HepG2 (cell line): Measurements from ENCODE around the gene IL1RL2. TPM values are rescaled to one million over a fixed set of nuclear protein-coding genes. Genes with fewer than 3 reads are reported as not detected.
A peak's percentile ranks its signal among the peaks of the same experiment; 100 is the strongest.

Experiments
- ATAC-seq: fragments of 200-7000 bp; cut with Tn5 transposase; 3 replicates; pipeline ENCODE4 v1.9.1; 2020; ENCODE audit warnings: mild to moderate bottlenecking, moderate library complexity
- BruUV-seq: library from RNA; stranded (reverse); fragments of 400-500 nt; replicated peaks from 2 replicates; lab custom pipeline; 2021; lab: Mats Ljungman, UMichigan
- CTCF ChIA-PET: fragments of 300-600 bp; formaldehyde crosslinking; extraction: SDS; loops from one replicate; lab custom pipeline; 2021; ENCODE audit warnings: low total read pairs, inconsistent platforms, low intra/inter-chr PET ratio; lab: Yijun Ruan, JAX
- POLR2A ChIA-PET: fragments of 350-600 bp; sonication (Branson Sonifier 250); formaldehyde crosslinking; loops from one replicate; lab custom pipeline; 2020; ENCODE audit warnings: antibody characterized with exemption, inconsistent platforms; lab: Yijun Ruan, JAX
- DNase-seq: peaks from one replicate; pipeline ENCODE4 v3.0.0-alpha.2; 2015; ENCODE audit warnings: low spot score
- FAIRE-seq: peaks from 3 replicates; lab custom pipeline; 2011; peaks lifted over from hg19 to GRCh38; lab: Jason Lieb, UNC
- H2AFZ ChIP-seq: one replicate; pipeline ENCODE4 v1.6.1; 2011; ENCODE audit warnings: low read length, inconsistent platforms
- H3K27ac ChIP-seq: fragments of 300-600 bp; 3 replicates; pipeline ENCODE4 v1.8.0; 2011; ENCODE audit warnings: mixed run types, mild to moderate bottlenecking, mixed read lengths, low read length, inconsistent platforms; ENCODE audit not compliant: insufficient read depth; ENCODE audit errors: extremely low read length
- H3K27me3 ChIP-seq, 2 experiments: fragments of 200-600 bp in 1 of 2; 2 replicates in 1 of 2; 3 replicates in 1 of 2; pipeline versions ENCODE4 v1.6.0 to v1.8.0; 2011; ENCODE audit warnings: low read length in 2 of 2, mild to moderate bottlenecking in 2 of 2, moderate library complexity in 2 of 2, inconsistent platforms in 1 of 2; ENCODE audit not compliant: insufficient read depth in 2 of 2, control insufficient read depth in 1 of 2
- H3K36me3 ChIP-seq, 2 experiments: fragments of 200-600 bp in 1 of 2; replicated peaks in 1 of 2; 2 replicates in 1 of 2; 3 replicates in 1 of 2; pipeline versions ENCODE4 v1.5.1 to v1.8.0; 2011; ENCODE audit warnings: low read length in 2 of 2, inconsistent platforms in 1 of 2; ENCODE audit not compliant: insufficient read depth in 2 of 2, control insufficient read depth in 1 of 2
- H3K4me1 ChIP-seq: 2 replicates; pipeline ENCODE4 v1.5.1; 2012; ENCODE audit warnings: low read length, inconsistent platforms; ENCODE audit not compliant: insufficient read depth
- H3K4me2 ChIP-seq: 2 replicates; pipeline ENCODE4 v1.6.0; 2011; ENCODE audit warnings: low read depth, low read length, inconsistent platforms
- H3K4me3 ChIP-seq, 3 experiments: fragments of 200-600 bp in 1 of 3; sonication (generic), shearing (Covaris generic) in 1 of 3; replicated peaks in 1 of 3; 2 replicates each; pipeline ENCODE4 v1.5.1; 2011 to 2016; ENCODE audit warnings: low read length in 3 of 3, inconsistent platforms in 2 of 3, low read depth in 2 of 3, mild to moderate bottlenecking in 2 of 3, control low read depth in 1 of 3, mixed read lengths in 1 of 3; ENCODE audit not compliant: insufficient read depth in 1 of 3
- H3K79me2 ChIP-seq: one replicate; pipeline ENCODE4 v1.6.1; 2011; ENCODE audit warnings: low read length, inconsistent platforms; ENCODE audit not compliant: insufficient read depth
- H3K9ac ChIP-seq: 2 replicates; pipeline ENCODE4 v1.6.0; 2011; ENCODE audit warnings: mild to moderate bottlenecking, low read depth, low read length, inconsistent platforms; ENCODE audit not compliant: insufficient read depth
- H3K9me3 ChIP-seq: 2 replicates; pipeline ENCODE4 v1.5.1; 2012; ENCODE audit warnings: mild to moderate bottlenecking, low read length
- H4K20me1 ChIP-seq: 2 replicates; pipeline ENCODE4 v1.6.0; 2011; ENCODE audit warnings: inconsistent platforms, mild to moderate bottlenecking, low read length, moderate library complexity; ENCODE audit not compliant: insufficient read depth
- AHDC1 ChIP-seq: sonication (generic); formaldehyde crosslinking; IDR thresholded peaks from 2 replicates; pipeline ENCODE4 v1.5.1; 2020; ENCODE audit warnings: mild to moderate bottlenecking, missing genetic modification reagents, borderline replicate concordance
- ARNT ChIP-seq: fragments of 450-650 bp; IDR thresholded peaks from 2 replicates; pipeline ENCODE4 v1.6.1; 2017
- DNMT1 ChIP-seq: sonication (generic); formaldehyde crosslinking; IDR thresholded peaks from 2 replicates; pipeline ENCODE4 v1.5.1; 2020; ENCODE audit warnings: mild to moderate bottlenecking, missing genetic modification reagents
- E2F2 ChIP-seq: sonication (generic); formaldehyde crosslinking; IDR thresholded peaks from 2 replicates; pipeline ENCODE4 v1.4.0; 2020; ENCODE audit warnings: missing genetic modification reagents, borderline replicate concordance
- NR1H2 ChIP-seq: sonication (generic); formaldehyde crosslinking; IDR thresholded peaks from 2 replicates; pipeline ENCODE4 v1.8.1; 2022; ENCODE audit warnings: low read depth, missing genetic modification reagents, borderline replicate concordance
- ZFP1 ChIP-seq: IDR thresholded peaks from 2 replicates; pipeline ENCODE4 v1.6.1; 2016
- ZNF407 ChIP-seq: sonication (generic); formaldehyde crosslinking; IDR thresholded peaks from one replicate; pipeline ENCODE4 v1.5.1; 2020; ENCODE audit warnings: mild to moderate bottlenecking, missing genetic modification reagents; ENCODE audit errors: not compliant biosample characterization
- ZNF556 ChIP-seq: sonication (generic); formaldehyde crosslinking; IDR thresholded peaks from 2 replicates; pipeline ENCODE4 v1.4.0; 2020; ENCODE audit warnings: mild to moderate bottlenecking, missing genetic modification reagents, borderline replicate concordance
- ZNF709 ChIP-seq: sonication (generic); formaldehyde crosslinking; IDR thresholded peaks from 2 replicates; pipeline ENCODE4 v1.5.0; 2020; ENCODE audit warnings: mild to moderate bottlenecking, missing genetic modification reagents
- in situ Hi-C: cut with HindIII; loops from 2 replicates; pipeline ENCODE4 v1.10.0; 2017; ENCODE audit warnings: low pct_unique_long_range_greater_than_20kb; ENCODE audit not compliant: extremely low pct_ligation_motif_present
- intact Hi-C: fragments of 100-400 bp; cut with micrococcal nuclease; formaldehyde crosslinking; loops from one replicate; pipeline ENCODE4 v1.10.0; 2022; ENCODE audit not compliant: unreplicated experiment
- polyA plus RNA-seq, 8 experiments: library from polyadenylated mRNA; depleted of rRNA in 3 of 8; stranded (reverse) in 7 of 8; unstranded in 1 of 8; fragments of >200 nt; fragmentation: Illumina TruSeq in 4 of 8; extraction: Trizol in 4 of 8; gene quantifications; 2 replicates each; pipeline versions ENCODE4 v1.2.1 to v1.2.3, GENCODE V29; 2011 to 2016; ENCODE audit warnings: low read depth in 4 of 8, missing spikeins in 1 of 8, mixed read lengths in 1 of 8; ENCODE audit not compliant: insufficient read depth in 1 of 8
- total RNA-seq, 5 experiments: library from RNA; depleted of rRNA; stranded (reverse); fragments of >200 nt; fragmentation: Illumina TruSeq; extraction: Trizol; gene quantifications; 2 replicates each; pipeline ENCODE4 v1.2.3, GENCODE V29; 2016; ENCODE audit warnings: low read depth in 1 of 5

Gene IL1RL2
- total and polyA plus RNA-seq, 2 of the 13 experiments (the other 11 are each of a cell fraction or from before 2014, with no cell fraction given) = 0.03 TPM; not detected in 1

GRCh38 chr2:102209474-102209873, 22.7 kb downstream of the IL1RL2 start (continued):
- TF ChIP-seq ZNF407 (no peak), ARNT (no peak)

GRCh38 chr2:102217032-102217431, 30.2 kb downstream of the IL1RL2 start:
- Histone ChIP-seq H4K20me1 (no peaks in the 10 kb centered on the region), H3K4me3 (no peak overlapping the region), H3K4me1 (no peaks in the 10 kb centered on the region), H3K4me2 (no peak overlapping the region), H3K27ac (no peak overlapping the region), H3K79me2 (no peaks in the 10 kb centered on the region), H3K9me3 (peaks cover 29% of the 10 kb centered on the region), H2AFZ (no peak overlapping the region), H3K36me3 (no peaks in the 10 kb centered on the region), H3K27me3 (peaks cover 0 to 3% of the 10 kb centered on the region in 2 experiments; a peak in 2 of 5 replicates), H3K9ac (no peak overlapping the region)
- FAIRE-seq = no peak
- ATAC-seq = no peak
- no TSS peak for BruUV-seq
- DNase-seq = no peak
- intact Hi-C loops = no loop called here
- no peak for TF ChIP-seq ZNF556 (CRISPR knock-in tag)
- TF ChIP-seq AHDC1 (CRISPR knock-in tag) = no peak
- no peak for TF ChIP-seq DNMT1 (CRISPR knock-in tag)
- TF ChIP-seq E2F2 = no peak
- peak; percentile 98 for TF ChIP-seq ZFP1 (CRISPR knock-in tag)
- TF ChIP-seq NR1H2 (CRISPR knock-in tag) = no peak
- no peak for TF ChIP-seq ZNF709 (CRISPR knock-in tag)
- in situ Hi-C loops = no loop called here
- POLR2A ChIA-PET = no interaction called here
- CTCF ChIA-PET = no interaction called here
